Stimulated activated CD4-positive, alpha-beta T cell treated with anti-CD3 and anti-CD28 coated beads, Interleukin-4, amount 100 ng/mL, for 48 hours (primary cell): ENCODE results near the gene SLC5A6.
"Not testable (repeated sequence)": the region's sequence is repeated elsewhere in the genome, so short reads cannot be mapped to it uniquely, and the experiment has no call there.

Experiments used
- DNase-seq, 2 donors: peaks; one replicate each; pipeline ENCODE4 v3.0.0-alpha.2; 2020; ENCODE audit warnings: low read depth in 2 of 2

The SLC5A6 gene

DNA sequence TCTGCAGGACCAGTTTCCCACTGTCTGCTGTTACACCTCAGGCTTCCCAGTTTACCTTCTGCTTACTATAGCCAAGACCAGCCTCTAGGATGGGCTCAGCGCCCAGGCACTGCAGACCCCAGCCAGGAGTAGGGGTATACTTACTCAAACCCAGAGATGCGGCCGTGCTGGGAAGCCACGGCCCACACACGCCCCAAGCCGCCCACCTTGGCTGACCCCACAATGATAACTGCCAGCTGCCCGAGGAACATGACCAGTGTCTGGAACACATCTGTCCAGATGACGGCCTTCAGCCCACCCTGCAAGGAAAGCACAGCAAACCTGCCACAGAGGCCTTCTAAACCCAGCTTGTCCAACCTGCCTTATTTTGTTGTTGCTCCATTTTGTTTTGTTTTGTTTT lies 6.9 kb downstream of the SLC5A6 start:
- DNase-seq, result no peak

- no peak for DNase-seq
Measured at GRCh38 chr2:27204566-27204965, 7.5 kb downstream of the SLC5A6 start.

DNA sequence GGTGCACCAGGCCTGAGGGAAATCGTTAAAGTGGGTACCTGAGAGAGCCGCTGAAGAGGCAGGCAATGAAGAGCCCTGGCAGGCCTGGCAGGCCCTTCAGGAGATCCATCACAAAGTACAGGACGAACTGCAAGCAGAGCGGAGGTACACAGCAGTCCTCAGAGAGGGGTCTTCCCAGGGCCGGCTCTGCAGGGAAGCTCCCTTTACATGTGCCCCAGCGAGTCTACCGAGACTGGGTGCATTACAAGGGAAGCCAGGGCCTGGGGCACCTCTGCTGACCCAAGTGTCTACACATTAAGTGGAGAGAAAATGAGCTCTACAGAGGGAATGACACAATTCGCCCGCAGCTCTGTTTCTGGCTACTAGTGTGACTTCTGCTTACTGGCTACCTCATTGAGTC lies 8.3 kb downstream of the SLC5A6 start:
- DNase-seq, result no peak

GRCh38 chr2:27202854-27203253 lies 9.2 kb downstream of the SLC5A6 start:
- DNase-seq, result no peak

DNA sequence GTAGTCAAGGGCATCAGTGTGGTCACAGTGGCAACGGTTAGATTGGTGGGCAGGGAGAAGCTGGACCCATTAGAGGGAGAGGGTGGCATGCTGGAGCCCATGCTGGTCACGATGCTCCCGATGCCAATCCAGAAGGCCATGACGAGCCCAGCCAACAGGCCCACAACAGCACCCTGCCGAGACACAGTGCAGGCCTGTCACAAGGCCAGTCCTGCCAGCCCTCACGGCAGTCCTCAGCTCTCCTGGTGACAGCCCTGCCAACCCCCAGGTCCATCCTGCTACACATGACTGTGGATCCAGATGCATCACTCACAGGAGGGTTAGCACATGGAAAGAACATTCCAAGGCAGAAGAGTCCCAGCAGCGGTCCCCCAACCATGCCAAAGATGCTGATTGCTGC lies 10.4 kb downstream of the SLC5A6 start:
- DNase-seq, result no peak

DNA sequence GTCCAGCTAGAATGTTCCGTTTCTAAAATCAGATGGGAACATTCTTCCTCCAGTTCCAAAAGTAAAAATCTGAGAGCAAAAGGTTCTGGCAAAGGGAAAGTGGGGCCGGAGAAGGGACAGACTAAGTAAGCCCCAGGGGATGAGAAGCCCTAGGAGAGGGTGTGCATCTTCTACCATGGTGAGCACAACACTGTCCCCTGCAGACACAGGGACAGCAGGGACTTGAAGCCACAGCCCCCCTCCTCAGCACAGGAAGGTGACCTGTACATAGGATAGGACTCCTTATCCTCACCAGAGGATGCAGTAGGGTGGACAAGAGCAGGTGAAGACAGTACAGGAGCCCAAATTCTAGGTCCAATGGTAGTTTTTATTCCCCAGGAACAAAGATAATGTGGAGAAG lies 12.8 kb downstream of the SLC5A6 start:
- no peak for DNase-seq

- DNase-seq, result no peak
Measured at GRCh38 chr2:27198627-27199026, 13.4 kb downstream of the SLC5A6 start.

GRCh38 chr2:27198068-27198467 lies 14.0 kb downstream of the SLC5A6 start:
- not testable (repeated sequence) for DNase-seq

GRCh38 chr2:27195799-27196198 lies 16.3 kb downstream of the SLC5A6 start:
- DNase-seq, result not testable (repeated sequence)

- no peak for DNase-seq
Measured at GRCh38 chr2:27194538-27195354, 17.3 kb downstream of the SLC5A6 start.

DNA sequence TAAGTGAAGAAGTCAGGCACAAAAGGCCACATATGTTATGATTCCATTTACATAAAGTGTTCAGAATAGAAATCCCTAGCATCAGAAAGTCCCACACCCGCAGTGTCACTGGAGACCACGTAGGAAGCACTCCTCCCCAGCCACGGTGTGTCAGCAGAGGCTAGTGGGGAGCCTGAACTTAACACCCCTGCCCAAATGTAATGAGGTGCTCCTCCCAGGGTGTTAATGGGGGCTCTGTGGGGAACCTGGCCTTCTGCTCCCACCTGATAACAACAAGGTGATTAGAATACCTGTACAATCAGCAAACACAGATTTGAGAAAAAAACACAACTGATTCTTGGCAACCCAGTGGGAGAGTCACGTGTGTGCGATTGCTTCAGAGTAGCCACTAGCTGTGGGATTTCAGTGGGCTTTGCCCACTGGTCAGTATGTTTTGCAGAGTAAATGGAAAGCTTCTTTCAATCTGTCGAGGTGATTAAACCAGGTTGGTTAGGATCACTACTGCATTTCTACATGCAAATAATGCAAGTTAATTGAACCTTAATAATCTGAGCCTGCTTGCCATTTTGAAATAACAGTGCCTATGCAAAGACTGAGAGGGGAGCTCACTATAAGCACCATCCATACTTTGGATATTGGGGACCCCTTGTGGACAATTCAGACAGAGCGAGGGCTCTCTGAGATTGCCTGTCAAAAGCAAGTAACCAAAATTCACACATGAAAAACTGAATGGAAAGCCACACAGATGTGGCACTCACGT lies 20.8 kb downstream of the SLC5A6 start:
- DNase-seq, result peak in 1 of 2 donors; percentile 7

- no peak for DNase-seq
Measured at GRCh38 chr2:27189989-27190388, 22.1 kb downstream of the SLC5A6 start.

DNA sequence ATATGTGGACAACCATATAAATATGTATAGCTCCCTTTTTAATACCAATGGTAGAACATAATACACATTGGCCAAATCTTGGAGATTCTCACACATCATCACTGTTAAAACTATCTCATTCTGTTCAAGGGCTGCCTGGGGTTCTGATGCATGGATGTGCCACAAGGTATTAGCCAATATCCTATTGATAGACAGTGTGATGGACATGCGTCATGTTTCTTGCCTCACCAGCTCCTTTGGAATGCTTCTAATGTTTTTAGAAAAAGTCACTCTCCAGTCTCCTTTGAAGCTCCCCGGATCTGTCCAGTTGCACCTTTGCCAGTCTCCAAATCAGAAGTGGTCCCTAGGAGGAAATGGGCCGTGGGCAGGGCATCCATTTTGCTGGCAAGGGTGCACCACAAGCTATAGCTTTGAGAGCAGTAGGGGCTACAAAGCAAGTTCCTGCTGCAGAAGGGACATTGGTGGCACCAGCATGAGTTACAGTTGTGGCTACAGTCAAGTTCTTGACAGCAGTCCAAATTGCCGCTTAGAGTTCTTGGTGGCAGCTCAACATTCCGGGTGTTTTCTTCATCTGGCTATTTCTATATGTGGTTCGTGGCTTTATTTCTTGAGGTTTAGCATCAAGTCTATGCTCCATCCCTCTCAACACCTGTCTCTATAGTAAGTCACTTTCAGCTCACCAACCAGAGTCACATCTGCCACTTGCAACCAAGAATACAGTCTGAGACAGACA lies 25.3 kb downstream of the SLC5A6 start:
- DNase-seq, result no peak

- no peak for DNase-seq
Measured at GRCh38 chr2:27185331-27186026, 26.6 kb downstream of the SLC5A6 start.

DNA sequence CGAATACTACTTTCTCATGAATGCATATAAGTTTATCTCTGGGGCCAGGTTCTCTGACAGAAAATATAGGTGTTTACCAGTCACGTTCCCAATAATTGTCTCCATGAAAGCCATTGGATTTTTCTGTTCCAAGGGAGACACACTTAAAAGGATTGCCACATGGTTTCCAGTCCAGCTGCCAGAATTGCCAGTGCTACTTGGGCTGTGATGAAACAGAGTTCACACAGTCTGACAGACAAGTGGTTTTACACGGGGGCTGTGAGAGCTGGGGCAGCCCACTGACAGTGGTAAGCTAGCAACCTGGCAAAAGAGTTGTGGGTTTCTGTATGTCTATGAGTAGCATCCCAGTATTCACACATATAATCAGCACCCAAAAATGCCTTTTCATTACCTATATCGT lies 28.0 kb downstream of the SLC5A6 start:
- no peak for DNase-seq

DNA sequence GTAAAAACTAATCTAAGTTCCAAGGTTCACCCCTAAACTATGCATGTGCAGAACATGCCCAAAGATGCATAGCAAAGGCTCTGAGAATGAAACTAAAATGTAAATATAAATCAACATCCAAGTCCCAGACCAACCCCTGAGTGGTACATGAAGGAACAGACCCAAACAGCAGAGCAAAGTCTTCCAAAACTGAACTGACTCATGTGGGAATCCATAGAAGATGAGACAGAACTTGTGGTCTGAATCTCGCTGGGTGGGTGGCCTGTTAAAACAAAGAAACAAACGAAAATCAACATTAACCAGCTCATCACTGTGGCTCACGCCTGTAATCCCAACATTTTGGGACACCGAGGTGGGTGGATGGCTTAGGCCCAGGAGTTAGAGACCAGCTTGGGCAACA lies 29.7 kb downstream of the SLC5A6 start:
- no peak for DNase-seq

GRCh38 chr2:27179344-27180000 lies 32.6 kb downstream of the SLC5A6 start:
- DNase-seq, result no peak

DNA sequence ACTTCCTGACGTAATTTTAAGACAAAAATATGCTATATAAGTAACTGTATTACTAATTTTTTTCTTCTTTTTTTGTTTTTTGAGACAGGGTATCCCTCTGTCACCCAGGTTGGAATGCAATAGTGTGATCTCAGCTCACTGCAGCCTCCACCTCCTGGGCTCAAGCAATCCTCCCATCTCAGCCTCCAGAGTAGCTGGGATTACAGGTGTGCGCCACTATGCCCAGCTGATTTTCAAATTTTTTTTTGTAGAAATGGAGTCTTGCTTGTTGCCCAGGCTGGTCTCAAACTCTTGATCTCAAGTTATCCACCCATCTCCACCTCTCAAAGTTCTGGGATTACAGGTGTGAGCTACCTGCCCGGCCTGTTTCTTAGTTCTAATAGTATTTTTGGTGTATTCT lies 33.6 kb downstream of the SLC5A6 start:
- DNase-seq, result no peak

GRCh38 chr2:27177441-27178351 lies 34.4 kb downstream of the SLC5A6 start:
- no peak for DNase-seq

GRCh38 chr2:27175781-27176180 lies 36.3 kb downstream of the SLC5A6 start:
- not testable (repeated sequence) for DNase-seq
